Measurements from ENCODE around the gene TEX19. TPM values are rescaled to one million over a fixed set of nuclear protein-coding genes. Genes with fewer than 3 reads are reported as not detected.
A peak's percentile ranks its signal among the peaks of the same experiment; 100 is the strongest.

The TEX19 gene
- total RNA-seq, 1 donor from 2014 or later = not detected

GRCh38 chr17:82390860-82391435 is 31.9 kb downstream of the TEX19 start:
- no peak for DNase-seq

GRCh38 chr17:82391496-82392066 is 32.5 kb downstream of the TEX19 start:
- DNase-seq = no peak

- DNase-seq = no peak
Observed at GRCh38 chr17:82392209-82392920, 33.3 kb downstream of the TEX19 start.

- DNase-seq = no peak
Observed at GRCh38 chr17:82392941-82393340, 33.9 kb downstream of the TEX19 start.

- no peak for DNase-seq
Observed at GRCh38 chr17:82394278-82394677, 35.2 kb downstream of the TEX19 start.

GRCh38 chr17:82396601-82397435 is 37.8 kb downstream of the TEX19 start:
- DNase-seq = no peak

- DNase-seq = no peak
Observed at GRCh38 chr17:82397449-82398335, 38.6 kb downstream of the TEX19 start.

GRCh38 chr17:82399041-82399441 is 40.0 kb downstream of the TEX19 start:
- DNase-seq = peak; percentile 96

GRCh38 chr17:82399601-82400101 is 40.6 kb downstream of the TEX19 start:
- peak; percentile 94 for DNase-seq

- peak; percentile 86 for DNase-seq
Observed at GRCh38 chr17:82400206-82400605, 41.2 kb downstream of the TEX19 start.

- no peak for DNase-seq
Observed at GRCh38 chr17:82400830-82401229, 41.8 kb downstream of the TEX19 start.

GRCh38 chr17:82402865-82403264 is 43.8 kb downstream of the TEX19 start:
- no peak for DNase-seq

GRCh38 chr17:82403662-82404660 is 44.9 kb downstream of the TEX19 start:
- no peak for DNase-seq

GRCh38 chr17:82405051-82405450 is 46.0 kb downstream of the TEX19 start:
- DNase-seq = no peak

- no peak for DNase-seq
Observed at GRCh38 chr17:82406131-82406671, 47.2 kb downstream of the TEX19 start.

GRCh38 chr17:82407255-82407654 is 48.2 kb downstream of the TEX19 start:
- DNase-seq = peak; percentile 58

GRCh38 chr17:82408288-82408937 is 49.4 kb downstream of the TEX19 start:
- DNase-seq = peak; percentile 70

GRCh38 chr17:82408938-82409318 is 49.9 kb downstream of the TEX19 start:
- DNase-seq = peak; percentile 42

GRCh38 chr17:82410014-82410716 is 51.1 kb downstream of the TEX19 start:
- DNase-seq = no peak
